NCI-H187 (cell line): ENCODE data around the gene ELF2.
"Not testable (repeated sequence)": the region's sequence is repeated elsewhere in the genome, so short reads cannot be mapped to it uniquely, and the experiment has no call there.

Experiments used
- DNase-seq, 2 experiments: peaks; one replicate each; lab custom pipeline; 2025; lab: John Stamatoyannopoulos, UW

ELF2 gene

DNA sequence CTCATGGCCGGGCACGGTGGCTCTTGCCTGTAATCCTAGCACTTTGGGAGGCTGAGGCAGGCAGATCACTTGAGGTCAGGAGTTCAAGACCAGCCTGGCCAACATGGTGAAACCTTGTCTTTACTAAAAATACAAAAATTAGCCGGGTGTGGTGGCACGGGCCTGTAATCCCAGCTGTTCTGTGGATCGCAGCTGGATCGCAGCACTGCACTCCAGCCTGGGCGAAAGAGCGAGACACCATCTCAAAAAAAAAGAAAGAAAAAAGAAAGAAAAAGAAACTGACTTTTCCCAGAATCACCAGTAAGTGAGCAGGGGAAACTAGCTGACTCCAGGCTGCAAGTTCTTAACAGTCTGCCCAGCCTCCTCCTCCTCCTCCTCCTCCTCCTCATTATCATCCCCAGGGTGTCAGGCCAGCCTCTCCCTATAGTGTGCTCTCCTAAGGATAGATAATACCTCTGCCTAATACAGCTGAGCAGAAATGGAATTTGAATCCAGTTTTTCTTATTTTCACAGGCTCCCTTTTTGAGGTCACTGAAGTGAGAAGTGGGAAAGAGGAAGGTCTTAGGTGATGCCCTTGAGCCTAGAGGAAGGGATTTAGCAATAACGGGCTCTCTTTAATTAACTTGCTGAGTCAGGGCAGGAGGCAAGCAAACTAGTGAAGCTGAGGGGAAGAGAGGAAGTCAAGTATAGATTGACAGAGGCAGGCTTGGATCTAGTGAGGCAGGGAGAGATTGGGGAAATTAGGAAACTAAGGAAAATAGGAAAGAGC, 11.8 kb upstream of the ELF2 start:
- DNase-seq: no peak

DNA sequence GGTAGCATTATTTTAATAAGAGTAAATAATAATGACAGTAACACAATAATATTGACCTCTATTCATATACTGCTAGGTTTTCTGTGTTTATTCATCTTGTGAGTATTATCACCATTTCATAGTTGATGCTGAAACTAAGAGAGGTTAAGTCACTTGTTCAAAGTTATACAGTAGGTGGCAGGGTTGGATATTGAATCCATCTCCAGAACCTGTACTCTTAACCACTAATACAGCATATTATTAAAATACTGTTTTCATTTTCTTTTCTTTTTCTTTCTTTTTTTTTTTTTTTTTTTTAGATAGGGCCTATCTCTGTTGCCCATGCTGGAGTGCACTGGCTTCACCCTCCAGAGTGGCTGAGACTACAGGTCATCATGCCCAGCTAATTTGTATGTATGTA, 7.1 kb upstream of the ELF2 start:
- DNase-seq: no peak

DNA sequence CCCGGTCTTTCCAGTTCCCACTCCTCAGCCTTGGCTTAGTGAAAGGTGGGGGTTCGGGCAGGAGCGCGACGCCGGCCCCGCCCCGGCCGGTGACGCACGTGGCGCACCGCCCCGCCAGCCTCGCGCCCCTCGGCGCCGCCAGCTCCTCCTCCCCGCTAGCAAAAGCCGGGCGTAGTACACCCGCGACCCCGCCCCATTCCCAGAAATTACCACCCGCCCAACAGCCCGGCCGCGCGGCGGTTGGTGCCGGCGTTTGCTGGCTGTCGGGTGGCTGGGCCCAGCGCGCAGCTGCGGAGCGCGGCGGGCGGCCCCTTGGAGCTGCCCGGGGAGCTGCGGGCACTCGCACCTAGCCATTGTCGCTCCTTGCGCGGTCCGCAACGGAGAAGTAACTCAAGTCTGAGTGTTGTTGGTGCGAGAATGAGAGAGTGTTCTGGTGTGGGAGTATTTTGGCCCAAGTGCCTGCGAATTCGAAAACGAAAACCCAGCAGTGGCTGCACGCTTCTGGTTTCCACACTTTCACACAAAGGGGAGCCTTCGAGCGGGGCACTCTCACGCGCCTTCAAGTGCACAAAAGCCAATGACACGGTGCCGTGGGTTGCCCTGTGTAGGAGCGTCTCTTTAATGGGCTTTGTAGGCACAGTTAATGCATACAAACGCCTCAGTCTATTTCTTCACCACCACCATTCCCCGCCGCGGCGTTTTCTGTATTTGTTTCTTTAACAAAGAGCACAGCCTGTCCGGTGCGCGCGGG, 1.0 kb upstream of the ELF2 start:
- peak; percentile 81 to 88 for DNase-seq

DNA sequence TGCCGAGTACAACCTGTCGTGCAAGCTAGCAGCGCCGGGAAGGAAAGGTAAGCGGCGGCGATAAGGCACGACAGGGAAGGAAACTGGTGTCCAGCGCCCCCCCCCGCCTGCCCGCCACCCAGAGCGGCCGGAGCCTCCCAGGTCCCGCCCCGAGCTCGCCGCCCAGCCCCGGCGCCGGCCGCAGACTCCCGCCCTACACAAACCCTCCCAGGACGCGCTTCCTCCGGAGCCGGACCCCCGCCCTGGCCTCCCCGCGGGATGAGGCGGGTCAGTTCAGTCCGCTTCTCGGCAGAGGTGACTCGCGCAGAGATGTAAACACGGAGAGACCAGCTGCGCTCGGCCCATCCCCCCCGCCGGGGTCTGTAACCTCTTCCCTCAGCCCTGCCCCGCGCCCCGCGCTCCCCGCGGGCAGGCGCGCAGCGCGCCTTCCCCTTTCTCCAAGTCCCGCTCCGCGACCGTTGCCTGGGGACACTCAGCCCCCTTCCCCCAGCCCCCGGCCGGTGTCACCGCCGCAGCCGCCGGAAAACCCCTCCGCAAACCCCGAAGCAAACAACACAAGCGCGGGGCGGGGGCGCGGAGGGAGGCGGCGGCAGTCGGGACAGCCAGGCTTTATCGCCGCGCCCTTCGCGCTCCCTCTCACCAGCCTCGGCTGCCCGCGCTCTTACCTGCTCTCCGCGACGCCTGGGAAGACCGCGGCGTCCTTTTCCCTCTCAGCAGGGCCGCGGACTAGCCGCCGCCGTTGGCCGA, 543 bp downstream of the ELF2 start:
- peak; percentile 37 for DNase-seq

DNA sequence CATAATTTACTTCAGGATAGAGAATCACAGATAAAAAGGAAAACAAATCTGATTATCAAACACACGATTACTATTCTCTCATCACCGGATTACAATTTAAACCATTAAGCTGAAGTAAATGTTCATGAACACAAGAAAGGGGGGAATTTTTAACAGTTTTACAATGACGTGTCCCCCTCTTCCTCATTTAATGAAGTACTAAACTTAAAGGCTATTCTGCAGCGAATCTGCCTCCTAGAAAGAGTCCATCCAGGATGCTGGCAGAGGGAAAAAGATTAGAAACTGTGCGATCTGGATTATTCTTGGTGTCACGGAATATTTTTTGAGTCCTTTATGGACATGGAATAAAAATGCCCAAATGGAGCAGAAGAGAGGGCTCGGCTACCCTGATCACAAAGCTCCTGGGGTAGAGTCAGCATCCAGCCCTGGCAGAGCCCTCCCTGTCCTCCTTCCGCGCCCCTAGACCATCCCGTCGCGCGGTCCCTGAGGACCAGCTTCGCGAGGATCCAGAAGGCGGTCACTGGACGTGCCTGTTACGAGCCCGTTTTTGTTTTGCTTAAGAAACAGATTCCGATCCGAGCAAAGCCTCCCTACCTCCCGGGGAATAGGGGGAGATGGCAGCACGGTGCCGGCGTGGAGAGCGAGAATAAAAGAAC, 1.2 kb downstream of the ELF2 start:
- DNase-seq: no peak

DNA sequence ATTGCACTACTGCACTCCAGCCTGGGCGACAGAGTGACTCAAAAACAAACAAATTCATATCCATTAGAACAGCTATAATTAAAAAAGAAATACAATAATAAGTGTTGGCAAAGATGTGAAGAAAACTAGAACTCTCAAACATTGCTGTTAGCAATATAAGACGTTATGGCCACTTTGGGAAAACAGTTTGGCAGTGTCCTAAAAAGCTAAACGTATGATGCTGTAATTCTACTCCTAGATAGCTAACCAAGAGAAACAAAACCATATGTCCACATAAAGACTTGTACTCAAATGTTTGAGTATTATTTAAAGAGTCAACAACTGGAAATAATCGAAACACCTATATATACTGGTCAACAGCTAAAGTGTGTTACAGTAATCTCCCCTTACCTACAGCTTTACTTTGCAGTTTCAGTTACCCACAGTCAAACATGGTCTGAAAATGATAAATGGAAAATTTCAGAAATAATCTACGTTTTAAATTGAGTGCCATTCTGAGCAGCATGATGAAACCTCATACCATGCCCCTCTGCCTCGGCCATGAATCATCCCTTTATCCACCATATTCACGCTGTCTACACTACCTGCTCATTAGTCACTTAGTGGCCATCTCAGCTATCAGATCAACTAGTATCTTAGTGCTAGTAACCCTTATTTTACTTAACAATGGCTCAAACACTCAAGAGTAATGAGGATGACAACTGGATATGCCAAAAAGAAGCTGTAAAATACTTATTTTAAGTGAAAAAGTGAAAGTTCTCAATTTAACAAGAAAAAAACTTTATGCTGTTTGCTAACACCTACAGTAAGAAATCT, 4.9 kb downstream of the ELF2 start:
- no peak for DNase-seq

DNA sequence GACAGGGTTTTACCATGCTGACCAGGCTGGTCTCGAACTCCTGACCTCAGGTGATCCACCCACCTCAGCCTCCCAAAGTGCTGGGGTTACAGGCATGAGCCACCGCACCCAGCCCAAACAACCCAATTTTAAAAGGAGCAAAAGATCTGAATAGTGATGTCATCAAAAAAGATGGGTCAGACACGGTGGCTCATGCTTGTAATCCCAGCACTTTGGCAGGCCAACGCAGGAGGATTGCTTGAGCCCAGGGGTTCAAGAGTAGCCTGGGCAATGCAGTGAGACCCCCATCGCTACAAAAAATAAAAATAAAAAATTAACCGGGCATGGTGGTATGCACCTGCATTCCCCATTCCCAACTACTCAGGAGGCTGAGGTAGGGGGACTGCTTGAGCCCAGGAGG, 6.1 kb downstream of the ELF2 start:
- no peak for DNase-seq

DNA sequence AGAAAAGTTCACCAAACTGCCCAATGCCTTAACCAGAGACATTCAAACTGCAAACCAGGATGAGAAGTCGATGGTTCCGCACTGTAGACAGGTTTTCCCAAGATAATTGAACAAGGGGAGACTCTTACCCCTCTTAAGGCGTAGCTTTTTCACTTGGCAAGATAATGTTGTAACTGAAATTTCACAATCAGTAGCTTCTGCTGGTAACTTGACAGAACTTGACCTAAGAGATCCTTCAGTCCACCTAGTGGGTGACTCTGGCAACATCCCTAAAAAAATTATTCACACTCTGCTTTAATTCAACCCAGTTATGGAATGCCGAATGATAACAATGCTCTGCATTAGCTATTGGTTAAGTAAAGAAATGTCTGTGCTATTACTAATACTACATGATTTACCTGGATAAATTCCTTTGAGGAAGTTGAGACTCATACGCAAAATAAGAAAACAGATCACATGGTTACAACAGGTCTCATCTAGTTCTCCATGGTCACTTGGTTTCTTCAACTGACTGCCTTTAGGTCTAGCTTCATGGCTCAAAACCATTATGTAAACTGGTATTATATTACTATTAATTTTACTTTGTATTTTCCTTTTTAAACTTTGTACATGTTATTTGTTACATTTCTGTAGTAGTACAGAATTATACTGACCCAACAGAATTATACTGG, 9.1 kb downstream of the ELF2 start:
- DNase-seq: no peak

DNA sequence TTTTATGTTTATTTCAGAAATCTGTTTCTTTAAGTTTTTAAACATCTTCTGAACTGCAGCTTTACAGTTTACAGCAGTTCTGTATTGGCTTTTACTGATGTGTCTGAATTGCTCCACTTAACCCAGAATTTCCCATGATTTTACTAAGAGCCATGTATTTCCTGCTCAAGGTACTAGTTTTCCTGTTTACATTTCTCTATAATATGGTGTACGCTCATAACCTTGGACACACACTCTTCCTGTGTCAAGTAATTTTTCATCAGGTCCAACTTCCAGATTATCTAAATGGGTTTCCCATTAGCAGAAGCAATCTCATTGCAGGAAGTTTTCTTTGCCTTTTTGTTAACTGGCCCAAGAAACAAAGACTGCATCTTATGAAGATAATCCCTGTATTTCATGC, 12.3 kb downstream of the ELF2 start:
- no peak for DNase-seq

DNA sequence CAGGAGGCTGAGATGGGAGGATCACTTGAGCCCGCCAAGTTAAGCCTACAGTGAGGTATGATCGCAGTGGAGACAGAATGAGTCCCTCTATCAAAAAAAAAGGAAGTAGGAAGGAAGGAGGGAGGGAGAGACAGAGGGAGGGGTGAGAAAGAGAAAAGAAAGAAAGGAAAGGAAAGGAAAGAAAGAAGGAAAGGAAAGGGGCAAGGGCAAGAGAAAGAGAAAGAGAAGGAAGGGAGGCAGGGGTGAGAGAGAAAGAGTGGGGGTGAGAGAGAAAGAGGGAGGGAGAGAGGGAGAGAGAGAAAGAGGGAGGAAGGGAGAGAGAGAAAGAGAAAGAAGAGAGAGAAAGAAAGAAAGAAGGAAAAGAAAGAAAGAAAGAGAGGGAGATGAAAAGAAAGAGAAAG, 13.2 kb downstream of the ELF2 start:
- no peak for DNase-seq

DNA sequence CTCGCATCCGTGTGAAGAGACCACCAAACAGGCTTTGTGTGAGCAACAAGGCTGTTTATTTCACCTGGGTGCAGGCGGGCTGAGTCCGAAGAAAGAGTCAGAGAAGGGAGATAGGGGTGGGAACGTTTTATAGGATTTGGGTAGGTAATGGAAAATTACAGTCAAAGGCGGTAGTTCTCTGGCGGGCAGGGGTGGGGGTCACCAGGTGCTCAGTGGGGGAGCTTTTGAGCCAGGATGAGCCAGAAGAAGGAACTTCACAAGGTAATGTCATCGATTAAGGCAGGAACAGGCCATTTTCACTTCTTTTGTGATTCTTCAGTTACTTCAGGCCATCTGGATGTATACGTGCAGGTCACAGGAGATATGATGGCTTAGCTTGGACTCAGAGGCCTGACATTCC, 19.0 kb downstream of the ELF2 start:
- not testable (repeated sequence) for DNase-seq

DNA sequence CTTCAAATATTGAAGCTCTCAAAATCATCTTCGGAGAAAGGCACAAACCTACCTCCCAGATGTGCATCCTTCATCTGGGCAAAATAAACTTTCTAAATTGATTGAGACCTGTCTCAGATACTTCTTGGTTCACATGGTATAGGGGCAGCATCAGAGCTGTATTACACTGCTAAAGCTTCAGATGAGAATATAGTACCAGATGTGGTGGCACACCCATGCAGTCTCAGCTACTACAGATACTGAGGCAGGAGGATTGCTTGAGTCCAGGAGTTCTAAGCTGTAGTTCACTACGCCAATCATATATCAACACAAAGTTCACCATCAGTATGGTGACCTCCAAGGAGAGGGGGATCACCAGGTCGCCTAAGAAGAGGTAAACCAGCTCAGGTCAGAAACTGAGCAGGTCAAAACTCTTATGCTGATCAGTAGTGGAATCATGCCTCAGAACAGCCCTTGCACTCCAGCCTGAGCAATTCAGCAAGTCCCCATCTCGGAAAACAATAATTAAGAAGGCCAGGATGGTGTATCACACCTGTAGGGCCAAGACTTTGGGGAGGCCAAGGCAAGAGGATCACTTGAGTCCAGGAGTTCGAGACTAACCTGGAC, 22.0 kb downstream of the ELF2 start:
- no peak for DNase-seq

DNA sequence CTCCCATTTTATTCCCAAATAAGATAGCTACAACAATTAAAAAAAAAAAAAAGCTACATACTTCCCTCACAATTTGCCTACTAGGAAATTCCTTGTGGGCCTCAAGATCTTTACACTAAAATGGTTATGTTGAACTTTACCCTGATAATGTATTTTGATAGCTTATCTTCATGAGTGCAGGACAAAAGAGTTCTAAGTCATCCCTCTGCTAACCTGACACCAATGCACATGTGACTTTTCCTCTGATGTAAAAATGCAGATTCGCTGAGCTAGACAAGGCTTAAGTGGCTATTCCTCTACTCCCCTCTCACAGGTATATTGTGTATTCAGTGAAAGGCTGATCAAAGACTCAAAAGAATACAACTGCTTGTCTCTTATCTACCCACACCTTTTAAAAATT, 22.5 kb downstream of the ELF2 start:
- no peak for DNase-seq

DNA sequence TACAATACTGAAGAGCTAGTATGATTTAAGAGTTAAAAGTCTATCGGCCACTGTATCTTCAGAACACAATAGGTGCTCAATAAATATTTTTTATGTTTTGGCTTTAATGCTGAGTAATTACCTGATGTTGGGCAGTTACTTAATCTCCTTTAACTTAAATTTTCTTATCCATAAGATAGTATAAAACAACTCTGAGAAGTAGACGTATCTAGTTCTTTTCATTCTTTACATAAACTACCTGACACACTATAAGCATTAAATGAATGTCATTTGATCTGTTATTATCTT, 22.9 kb downstream of the ELF2 start:
- DNase-seq: no peak

DNA sequence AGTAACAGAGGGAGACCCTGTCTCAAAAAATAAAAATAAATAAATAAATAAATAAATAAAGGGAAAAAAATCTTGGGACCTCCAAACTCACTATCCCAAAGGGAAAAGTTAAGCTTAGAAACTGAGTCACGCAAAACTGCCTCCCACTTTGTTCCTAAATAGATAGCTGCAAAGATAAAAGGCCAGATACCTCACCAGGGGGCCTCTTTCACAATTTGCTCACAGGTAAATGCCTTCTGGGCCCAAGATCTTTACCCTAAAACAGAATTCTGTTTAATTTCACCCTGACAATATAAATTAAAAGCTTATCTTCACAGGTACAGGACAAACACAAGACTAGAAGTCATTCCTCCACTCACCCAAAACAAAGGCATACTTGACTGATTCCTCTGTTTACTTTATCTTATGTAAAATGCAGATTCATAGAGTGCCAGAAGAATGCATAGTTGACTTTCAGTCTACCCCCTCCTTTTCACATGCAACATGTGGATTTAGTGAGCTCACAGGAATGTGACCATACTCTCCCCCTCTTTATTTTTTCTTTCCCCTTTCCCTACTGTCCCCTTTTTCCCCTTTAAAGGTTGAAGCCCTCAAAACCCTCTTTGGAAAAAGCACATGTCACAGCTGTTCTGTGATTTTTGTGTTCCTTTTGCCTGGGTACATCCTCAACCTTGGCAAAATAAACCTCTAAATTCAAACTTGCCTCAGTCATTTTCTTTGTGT, 23.4 kb downstream of the ELF2 start:
- DNase-seq: no peak

DNA sequence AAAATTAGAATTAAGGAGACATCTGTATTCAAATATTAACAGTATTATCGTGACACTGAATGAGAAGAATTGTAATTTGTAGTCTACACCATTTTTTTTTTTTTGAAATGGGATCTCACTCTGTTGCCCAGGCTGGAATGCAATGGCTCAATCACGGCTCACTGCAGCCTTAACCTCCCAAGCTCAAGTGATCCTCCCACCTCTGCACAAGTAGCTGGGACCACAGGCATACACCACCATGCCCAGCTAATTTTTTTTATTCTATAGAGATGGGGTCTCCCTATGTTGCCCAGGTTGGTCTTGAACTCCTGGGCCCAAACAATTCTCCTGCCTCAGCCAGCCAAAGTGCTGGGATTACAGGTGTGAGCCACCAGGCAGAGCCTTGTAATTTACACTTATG, 24.8 kb downstream of the ELF2 start:
- DNase-seq: no peak

DNA sequence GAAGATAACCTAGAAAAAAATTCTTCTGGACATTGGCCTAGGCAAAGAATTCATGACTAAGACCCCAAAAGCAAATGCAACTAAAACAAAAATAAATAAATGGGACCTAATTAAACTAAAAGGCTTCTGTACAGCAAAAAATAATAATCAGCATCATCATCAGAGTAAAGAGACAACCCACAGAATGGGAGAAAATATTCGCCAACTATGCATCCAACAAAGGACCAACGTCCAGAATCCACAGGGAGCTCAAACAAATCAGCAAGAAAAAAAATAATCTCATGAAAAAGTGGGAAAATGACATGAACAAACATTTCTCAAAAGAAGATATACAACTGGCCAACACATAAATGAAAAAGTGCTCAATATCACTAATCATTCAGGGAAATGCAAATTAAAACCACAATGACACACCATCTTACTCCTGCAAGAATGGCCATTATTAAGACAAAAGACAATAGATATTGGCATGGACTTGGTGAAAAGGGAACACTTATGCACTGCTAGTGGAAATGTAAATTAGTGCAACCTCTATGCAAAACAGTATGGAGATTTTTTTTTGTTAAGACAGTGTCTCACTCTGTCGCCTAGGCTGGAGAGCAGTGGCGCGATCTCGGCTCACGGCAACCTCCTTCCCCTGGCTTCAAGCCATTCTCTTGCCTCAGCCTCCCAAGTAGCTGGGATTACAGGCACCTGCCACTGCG, 29.9 kb downstream of the ELF2 start:
- no peak for DNase-seq

DNA sequence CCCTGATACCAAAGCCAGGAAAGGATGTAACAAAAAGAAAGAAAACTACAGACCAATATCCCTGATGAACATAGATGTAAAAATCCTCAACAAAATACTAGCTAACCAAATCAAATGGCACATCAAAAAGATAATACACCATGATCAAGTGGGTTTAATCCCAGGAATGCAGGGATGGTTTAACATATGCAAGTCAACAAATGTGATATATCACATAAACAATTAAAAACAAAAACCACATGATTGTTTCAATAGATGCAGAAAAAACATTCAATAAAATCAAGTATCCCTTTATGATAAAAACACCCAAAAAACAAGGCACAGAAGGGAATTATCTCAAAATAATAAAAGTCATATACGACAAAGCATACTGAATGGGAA, 31.5 kb downstream of the ELF2 start:
- no peak for DNase-seq

DNA sequence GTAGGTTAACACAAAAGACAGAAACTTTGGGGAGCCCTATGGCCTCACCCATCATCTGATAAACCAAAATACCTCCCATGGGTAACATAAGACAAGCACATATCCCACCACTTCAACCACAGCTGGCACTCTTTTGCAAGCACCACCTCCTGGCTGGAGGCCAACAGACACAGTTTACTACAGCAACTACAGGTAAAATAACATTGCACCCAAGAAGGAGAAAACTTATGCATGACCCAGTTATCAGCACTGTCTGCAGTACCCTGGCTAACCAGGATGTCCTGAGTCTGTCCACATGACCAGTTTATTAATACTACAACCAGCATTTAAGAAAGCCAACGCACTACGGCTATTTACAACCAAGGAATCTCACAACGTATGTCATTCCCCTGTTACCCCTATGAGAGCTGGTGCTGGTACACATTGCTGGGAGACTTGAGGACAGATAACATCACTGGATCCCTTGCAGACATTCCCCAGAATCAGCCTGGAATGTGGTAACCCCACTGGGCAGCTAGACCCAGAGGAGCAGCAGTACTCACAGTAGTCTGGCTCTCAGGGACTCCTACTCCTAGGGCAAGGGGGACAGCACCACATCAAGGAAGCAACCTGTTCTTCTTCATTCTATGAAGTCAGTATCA, 32.0 kb downstream of the ELF2 start:
- peak in 1 of 2 experiments; percentile 1 for DNase-seq
